Parathyroid adenoma (tissue), 2 donors: ENCODE measurements around the gene MLLT3.

Experiments used
- H2AFZ ChIP-seq: fragments of 300-600 bp; sonication (generic); one replicate; pipeline ENCODE4 v1.7.0; 2017; ENCODE audit warnings: antibody characterized with exemption, mild to moderate bottlenecking
- H3K27ac ChIP-seq: fragments of 300-600 bp; sonication (generic); one replicate; pipeline ENCODE4 v1.7.0; 2017
- H3K27me3 ChIP-seq: fragments of 300-600 bp; sonication (generic); one replicate; pipeline ENCODE4 v1.7.0; 2017; ENCODE audit warnings: low read length; ENCODE audit not compliant: control insufficient read depth, insufficient read depth
- H3K36me3 ChIP-seq: fragments of 300-600 bp; sonication (generic); one replicate; pipeline ENCODE4 v1.7.0; 2017; ENCODE audit warnings: low read length; ENCODE audit not compliant: control insufficient read depth, insufficient read depth
- H3K4me1 ChIP-seq: fragments of 300-600 bp; sonication (generic); one replicate; pipeline ENCODE4 v1.7.0; 2017; ENCODE audit warnings: control low read depth
- H3K4me2 ChIP-seq: fragments of 300-600 bp; sonication (generic); one replicate; pipeline ENCODE4 v1.7.0; 2017; ENCODE audit warnings: low read length
- H3K4me3 ChIP-seq: fragments of 300-600 bp; sonication (generic); one replicate; pipeline ENCODE4 v1.7.0; 2017; ENCODE audit warnings: low read depth, low read length
- H3K79me2 ChIP-seq: fragments of 300-600 bp; sonication (generic); one replicate; pipeline ENCODE4 v1.7.0; 2017; ENCODE audit warnings: control low read depth
- H3K9ac ChIP-seq: fragments of 300-600 bp; sonication (generic); one replicate; pipeline ENCODE4 v1.7.0; 2017; ENCODE audit warnings: mild to moderate bottlenecking
- H3K9me3 ChIP-seq: fragments of 300-600 bp; sonication (generic); one replicate; pipeline ENCODE4 v1.7.0; 2017; ENCODE audit warnings: low read length; ENCODE audit not compliant: control insufficient read depth
- CTCF ChIP-seq: fragments of 300-600 bp; sonication (generic); IDR thresholded peaks from one replicate; pipeline ENCODE4 v1.7.0; 2017; ENCODE audit warnings: antibody characterized with exemption, mild to moderate bottlenecking
- donor health status: primary hyperparathyroidism.

MLLT3 gene

DNA sequence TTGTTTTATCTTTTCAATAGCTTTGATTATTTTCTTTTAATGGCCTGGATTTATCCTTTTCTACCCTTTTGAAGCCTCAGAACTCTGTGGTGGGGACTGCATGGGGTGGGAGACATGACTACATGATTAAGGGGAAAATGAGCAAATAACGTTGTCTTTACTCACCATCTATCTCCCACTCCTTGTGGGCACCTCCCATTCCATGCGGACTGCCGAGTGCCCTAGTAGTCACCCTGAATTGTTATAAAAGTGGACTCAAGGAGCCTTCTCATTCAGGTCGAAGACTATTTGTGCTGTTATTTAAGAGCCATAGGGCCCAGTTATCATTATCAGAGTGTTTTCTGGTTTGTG lies 281.8 kb downstream of the MLLT3 start:
- no peak overlapping the region for H2AFZ ChIP-seq

DNA sequence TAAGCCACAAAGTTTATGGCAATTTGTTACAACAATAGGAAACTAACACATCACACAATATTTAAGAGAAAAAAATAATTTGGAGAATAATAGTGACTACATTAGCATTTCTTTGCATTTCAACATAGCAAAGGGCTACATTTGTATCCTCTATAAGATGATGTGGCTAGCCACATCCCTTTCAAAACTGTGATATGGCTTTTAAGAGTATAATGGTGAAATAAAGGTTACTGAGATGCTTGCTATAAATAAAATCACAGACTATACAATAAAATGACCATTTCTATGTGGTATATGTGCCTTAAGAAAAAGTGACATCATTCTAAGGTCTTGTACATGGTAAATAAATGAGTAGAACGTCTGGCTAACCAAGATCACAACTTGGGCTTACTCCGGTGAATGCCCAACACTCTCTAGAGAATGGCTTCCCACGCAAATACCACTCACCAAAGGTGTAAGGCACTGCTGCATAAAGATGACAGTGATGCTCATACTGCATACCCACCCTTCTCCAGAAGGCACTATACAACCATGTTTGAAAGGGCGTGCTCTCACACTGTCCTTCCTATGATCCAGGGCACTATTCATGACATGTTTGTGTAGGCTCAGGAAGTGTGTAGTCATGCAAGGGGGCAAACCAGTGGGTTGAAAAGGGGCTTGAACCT lies 286.5 kb downstream of the MLLT3 start:
- Histone ChIP-seq H3K27me3 (no peaks in the 10 kb centered on the region), H3K4me1 (no peaks in the 10 kb centered on the region), H3K9ac (no peak overlapping the region), H3K27ac (no peak overlapping the region), H3K36me3 (no peaks in the 10 kb centered on the region), H3K79me2 (no peaks in the 10 kb centered on the region), H3K4me2 (no peak overlapping the region), H2AFZ (no peak overlapping the region), H3K9me3 (no peaks in the 10 kb centered on the region), H3K4me3 (no peak overlapping the region)
- TF ChIP-seq CTCF: no peak

More for the DNA sequence above, 281.8 kb downstream of the MLLT3 start:
- no peak for TF ChIP-seq CTCF
- Histone ChIP-seq H3K79me2 (no peaks in the 10 kb centered on the region), H3K9ac (no peak overlapping the region), H3K9me3 (no peaks in the 10 kb centered on the region), H3K36me3 (no peaks in the 10 kb centered on the region), H3K4me2 (no peak overlapping the region), H3K4me1 (no peaks in the 10 kb centered on the region), H3K27me3 (no peaks in the 10 kb centered on the region), H3K27ac (no peak overlapping the region), H3K4me3 (no peak overlapping the region)

DNA sequence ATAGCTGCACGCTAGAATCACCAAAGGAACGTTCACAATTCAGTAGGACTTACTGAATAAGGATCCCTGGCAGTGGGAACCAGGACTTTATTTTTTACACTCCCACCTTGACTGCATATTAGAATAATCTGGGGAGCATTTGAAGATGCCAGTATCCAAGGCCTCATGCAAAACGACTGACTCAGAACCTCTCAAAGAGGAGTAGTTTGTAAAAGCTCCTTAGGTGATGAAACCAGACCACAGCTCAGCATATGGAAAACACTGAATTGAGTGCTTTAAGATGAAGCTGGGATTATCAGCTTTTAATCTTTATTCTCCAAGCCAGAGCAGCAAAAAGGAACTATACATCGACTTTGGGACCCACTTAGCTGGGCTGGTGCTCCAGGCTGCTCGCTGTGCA lies 288.3 kb downstream of the MLLT3 start:
- Histone ChIP-seq H3K4me3 (no peak overlapping the region), H3K27ac (no peak overlapping the region), H2AFZ (no peak overlapping the region), H3K4me2 (no peak overlapping the region), H3K27me3 (no peaks in the 10 kb centered on the region), H3K36me3 (no peaks in the 10 kb centered on the region), H3K79me2 (no peaks in the 10 kb centered on the region), H3K9ac (no peak overlapping the region), H3K9me3 (no peaks in the 10 kb centered on the region), H3K4me1 (no peaks in the 10 kb centered on the region)
- no peak for TF ChIP-seq CTCF

GRCh38 chr9:20331095-20331685 lies 291.1 kb downstream of the MLLT3 start:
- no peak for TF ChIP-seq CTCF
- no peaks in the 10 kb centered on the region for H3K4me1 ChIP-seq
- H3K4me2 ChIP-seq: no peak overlapping the region
- no peaks in the 10 kb centered on the region for H3K27me3 ChIP-seq
- no peak overlapping the region for H3K9ac ChIP-seq
- H3K9me3 ChIP-seq: no peaks in the 10 kb centered on the region
- H2AFZ ChIP-seq: no peak overlapping the region
- H3K27ac ChIP-seq: no peak overlapping the region
- H3K79me2 ChIP-seq: no peaks in the 10 kb centered on the region
- H3K36me3 ChIP-seq: no peaks in the 10 kb centered on the region
- H3K4me3 ChIP-seq: no peak overlapping the region

GRCh38 chr9:20330688-20331087 lies 291.6 kb downstream of the MLLT3 start:
- Histone ChIP-seq H3K27ac (no peak overlapping the region), H3K27me3 (no peaks in the 10 kb centered on the region), H2AFZ (no peak overlapping the region), H3K36me3 (no peaks in the 10 kb centered on the region), H3K4me3 (no peak overlapping the region), H3K79me2 (no peaks in the 10 kb centered on the region), H3K9me3 (no peaks in the 10 kb centered on the region), H3K9ac (no peak overlapping the region), H3K4me1 (no peaks in the 10 kb centered on the region), H3K4me2 (no peak overlapping the region)
- no peak for TF ChIP-seq CTCF
